Stimulated activated CD4-positive, alpha-beta T cell treated with anti-CD3 and anti-CD28 coated beads, Interleukin-12 subunit alpha, Interleukin-12 subunit beta, amount 100 ng/mL, for 24 hours (primary cell): ENCODE data around the gene KERA.

Source experiments
- DNase-seq, 2 experiments: peaks; one replicate each; pipeline ENCODE4 v3.0.0-alpha.2; 2020; ENCODE audit warnings: low read depth in 2 of 2

Gene KERA

GRCh38 chr12:91073426-91073825 lies 15.6 kb upstream of the KERA start:
- no peak for DNase-seq

DNA sequence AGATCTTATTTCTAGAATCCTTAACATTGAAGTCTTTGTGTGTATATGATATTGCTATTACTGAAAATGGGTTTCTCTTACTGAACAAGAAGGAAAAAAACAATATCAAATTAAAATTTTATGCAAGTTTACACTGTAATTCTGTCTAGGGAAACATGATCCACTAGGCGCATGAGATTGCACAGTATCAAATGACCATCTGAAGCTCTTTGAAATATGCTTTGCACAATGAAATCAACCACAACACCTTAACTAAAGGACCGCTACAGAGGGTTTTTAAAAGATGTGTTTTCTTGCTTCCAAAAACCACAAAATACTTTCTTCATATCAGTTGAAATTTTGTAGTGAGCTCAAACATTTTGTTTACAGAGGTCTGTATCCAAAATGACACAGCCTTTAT lies 15.1 kb upstream of the KERA start:
- DNase-seq = no peak

- DNase-seq = no peak
These were observed 13.1 kb upstream of the KERA start for GRCh38 chr12:91070936-91071335.

DNA sequence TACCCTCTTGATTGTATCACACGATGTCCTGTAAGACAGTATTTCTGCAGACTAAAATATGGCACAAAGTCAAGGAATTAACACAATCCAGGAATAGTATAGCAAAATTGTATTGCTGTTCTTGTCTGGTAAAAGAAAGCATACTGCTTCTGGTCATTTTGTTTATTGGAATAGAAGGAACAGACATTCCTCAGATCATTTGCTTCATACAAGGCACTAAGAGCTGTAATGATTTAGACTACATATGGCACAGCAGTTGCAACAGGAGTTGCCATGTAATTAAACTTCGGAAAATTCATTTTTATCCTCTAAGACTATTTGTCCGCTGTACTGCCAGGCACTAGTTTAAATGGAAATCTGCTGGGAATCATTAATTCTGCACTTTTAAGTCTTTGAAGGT lies 7.6 kb upstream of the KERA start:
- DNase-seq = no peak

DNA sequence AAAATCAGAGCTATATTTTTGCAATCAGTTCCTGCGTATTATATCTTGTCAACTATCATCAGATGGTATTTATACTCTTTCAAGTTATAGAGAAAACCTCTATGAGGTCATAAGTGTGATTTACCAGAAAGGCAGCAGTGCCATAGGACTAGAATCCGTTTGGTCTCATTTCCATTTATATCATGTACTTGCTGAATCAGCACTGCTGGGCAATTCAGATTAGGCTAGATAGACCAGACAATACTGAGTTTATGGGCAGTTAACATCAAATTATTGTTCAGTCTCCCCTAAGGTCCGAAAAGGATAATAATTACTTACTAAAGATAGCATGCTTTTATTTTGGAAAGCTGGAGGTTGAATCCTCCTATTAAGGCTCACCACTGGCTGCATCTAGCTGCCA lies 6.8 kb upstream of the KERA start:
- no peak for DNase-seq

DNA sequence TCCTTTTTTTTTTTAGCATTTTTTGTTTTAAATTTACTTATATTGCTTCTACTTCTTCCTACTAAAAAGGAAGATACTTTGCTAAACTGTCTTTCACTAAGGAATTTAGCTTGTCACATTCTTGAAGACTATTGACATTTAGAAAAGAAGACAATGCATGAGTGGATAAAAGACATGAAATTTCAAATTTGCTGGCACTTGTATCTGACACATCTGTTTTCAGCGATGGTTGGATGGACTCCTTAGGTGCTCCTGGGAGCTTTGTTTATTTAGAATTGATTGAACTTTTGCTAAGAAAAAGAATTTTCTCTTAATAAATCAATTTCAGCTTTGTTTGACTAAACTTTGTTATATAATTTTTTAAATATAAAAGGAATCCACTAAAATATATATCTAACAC lies 3.3 kb upstream of the KERA start:
- no peak for DNase-seq

DNA sequence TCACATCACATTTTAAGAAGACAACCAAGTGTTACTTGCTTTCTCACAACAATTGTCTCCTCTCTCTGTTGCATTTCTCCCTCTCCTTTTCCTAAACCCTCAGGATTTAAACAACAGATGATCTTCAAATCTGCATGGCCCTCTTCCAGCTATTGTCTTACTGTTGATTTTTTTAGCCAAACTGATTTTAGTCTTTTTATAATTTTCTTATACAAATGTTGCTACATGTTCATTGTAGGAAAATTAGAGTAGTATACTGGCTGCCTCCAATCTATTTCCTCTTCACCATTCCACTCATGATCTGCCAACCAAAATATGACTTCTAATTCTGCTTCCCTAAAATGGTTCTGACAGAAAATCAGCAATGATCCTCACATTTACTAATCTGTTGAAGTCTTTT lies 1.4 kb upstream of the KERA start:
- DNase-seq = no peak

GRCh38 chr12:91058786-91059185 lies 962 bp upstream of the KERA start:
- DNase-seq = no peak

GRCh38 chr12:91056488-91056887 lies 1.3 kb downstream of the KERA start:
- no peak for DNase-seq

DNA sequence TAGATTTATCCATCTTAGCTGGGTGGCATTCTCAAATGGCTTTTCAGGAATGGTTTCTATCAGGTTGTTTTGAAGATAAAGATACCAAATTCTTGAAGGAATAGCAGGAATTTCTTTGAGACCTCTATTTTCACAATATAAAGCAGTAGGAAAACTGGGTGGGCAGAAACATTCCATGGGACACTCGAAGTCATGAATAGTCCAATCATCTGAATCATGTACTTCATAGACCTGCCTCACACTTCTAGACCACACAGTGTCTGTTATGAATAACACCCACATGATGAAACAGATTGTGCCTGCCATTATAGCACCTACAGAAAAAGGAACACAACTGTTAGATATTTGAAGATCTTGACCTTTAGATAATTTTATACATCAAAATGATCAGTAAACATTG lies 1.8 kb downstream of the KERA start:
- DNase-seq = no peak

DNA sequence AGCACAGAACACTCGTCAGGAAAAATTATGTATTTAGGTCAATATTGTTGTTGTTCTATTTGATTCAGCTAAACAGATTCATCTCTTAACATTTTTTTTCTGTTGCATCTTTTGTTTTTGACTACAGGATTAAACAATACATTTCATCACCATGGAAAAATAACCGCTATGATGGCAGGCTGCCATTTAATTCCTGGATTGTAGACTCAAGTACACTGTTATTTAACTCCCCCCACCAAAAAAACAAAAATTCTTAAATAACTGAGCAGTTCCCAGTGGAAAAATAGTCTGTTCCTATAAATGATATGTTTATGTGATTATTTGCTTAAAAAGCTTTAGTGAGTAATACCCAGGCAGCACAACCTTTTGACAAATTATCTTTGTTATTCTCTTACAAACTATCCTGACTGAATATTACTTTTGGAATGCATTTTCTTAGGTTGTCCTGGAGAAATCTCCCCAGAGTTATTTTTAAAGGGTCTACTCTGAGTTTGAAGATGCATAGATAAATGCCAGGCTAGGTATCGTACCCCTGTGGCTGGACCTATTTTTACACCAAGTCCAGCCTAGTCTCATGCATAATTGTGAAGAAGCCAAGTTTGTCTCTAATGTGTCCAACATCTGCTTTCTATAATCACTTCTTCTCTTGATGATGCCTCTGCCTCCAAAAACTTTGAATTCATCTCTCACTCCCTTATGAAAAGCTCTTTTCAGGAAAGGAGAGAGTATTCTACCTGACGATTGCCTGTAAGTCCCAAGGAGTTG lies 3.7 kb downstream of the KERA start:
- DNase-seq = no peak

- DNase-seq = no peak
These were observed 5.8 kb downstream of the KERA start for GRCh38 chr12:91052026-91052425.

- no peak for DNase-seq
These were observed 13.2 kb downstream of the KERA start for GRCh38 chr12:91044586-91044985.

DNA sequence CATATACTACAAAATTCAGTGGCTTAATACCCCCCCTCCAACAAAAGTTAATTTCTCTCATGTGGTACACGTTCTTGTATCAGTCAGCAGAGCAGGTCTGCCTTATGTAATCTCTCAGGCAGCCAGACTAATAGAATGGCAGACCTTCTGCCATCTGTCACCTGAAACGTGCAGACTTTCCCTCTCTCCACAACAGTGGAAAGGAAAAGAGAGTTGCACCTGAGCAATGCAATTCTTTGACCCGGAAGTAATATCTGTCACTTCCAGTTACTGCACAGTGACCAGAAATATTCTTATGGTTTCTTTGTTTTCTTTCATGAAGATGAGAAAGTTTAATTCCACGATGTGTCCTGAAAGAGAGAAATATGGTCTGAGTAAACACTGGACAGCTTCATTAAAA lies 14.4 kb downstream of the KERA start:
- no peak for DNase-seq

GRCh38 chr12:91040096-91040755 lies 17.6 kb downstream of the KERA start:
- no peak for DNase-seq

GRCh38 chr12:91037276-91037675 lies 20.5 kb downstream of the KERA start:
- no peak for DNase-seq

GRCh38 chr12:91033251-91033650 lies 24.6 kb downstream of the KERA start:
- DNase-seq = no peak

DNA sequence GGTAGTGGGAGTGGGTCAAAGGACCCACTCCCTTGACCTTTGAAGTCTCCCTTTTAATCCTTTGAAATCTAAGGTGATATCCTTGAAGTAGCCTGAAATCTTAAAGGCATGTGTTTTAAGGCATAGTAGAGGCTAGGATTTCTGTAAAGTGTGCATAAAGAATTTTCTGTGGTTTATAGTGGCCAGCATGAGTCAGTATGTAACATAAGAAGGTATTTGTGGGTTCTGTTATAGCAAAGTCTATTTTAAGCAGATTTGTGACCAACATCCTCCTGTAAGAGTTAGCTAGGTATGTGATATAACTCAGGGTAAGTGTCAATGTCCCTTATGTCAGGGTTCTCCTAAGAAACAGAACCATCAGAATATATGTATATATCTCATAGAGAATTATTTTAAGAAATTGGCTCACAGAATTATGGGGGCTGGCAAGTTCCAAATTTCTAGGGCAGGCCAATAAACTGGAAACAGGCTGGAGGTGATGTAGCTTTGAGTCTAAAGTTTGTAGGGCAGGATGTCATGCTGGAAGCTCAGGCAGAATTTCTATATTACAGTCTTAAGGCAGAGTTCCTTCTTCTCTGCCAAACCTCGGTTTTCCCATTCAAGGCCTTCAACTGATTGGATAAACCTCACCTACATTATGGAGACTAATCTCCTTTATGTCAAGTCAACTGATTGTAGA lies 34.4 kb downstream of the KERA start:
- DNase-seq = no peak

DNA sequence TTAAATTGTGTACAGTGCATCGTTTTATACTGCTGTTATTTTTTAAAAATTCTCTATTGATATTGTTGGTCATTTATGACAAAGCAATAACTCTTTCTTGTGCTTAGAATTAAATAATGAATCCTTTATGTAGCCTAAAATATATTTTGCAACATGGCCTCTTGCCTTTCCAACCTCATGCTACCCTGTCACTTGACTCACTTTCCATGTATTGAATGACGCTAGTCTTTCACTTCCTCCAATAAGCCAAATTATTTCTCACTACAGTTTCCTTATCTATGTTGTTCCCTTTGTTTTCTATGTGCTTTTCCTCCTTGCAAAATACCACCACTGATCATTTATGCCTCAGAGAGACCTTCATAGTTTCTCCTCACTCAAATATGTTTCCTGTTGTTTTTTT lies 36.7 kb downstream of the KERA start:
- no peak for DNase-seq

DNA sequence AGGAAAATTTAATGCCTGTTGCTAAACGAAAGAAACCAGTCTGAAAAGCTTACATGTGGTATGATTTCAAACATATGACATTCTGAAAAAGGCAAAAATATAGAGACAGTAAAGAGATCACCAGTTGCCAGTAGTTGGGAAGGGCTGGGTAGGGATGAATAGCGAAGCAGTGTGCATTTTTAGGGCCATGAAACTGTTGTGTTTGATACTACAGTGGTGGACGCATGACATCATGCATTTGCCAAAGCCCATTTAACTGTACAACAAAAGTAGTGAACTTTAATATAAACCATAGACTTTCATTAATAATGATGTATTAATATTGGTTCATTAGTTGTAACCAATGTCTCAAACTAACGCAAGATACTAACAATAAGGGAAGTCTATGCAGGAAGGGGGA lies 38.4 kb downstream of the KERA start:
- no peak for DNase-seq

GRCh38 chr12:91017511-91018263 lies 40.1 kb downstream of the KERA start:
- no peak for DNase-seq

- DNase-seq = no peak
These were observed 40.8 kb downstream of the KERA start for GRCh38 chr12:91017043-91017442.
